ENCODE results near the gene FAM149A. TPM values are rescaled to one million over a fixed set of nuclear protein-coding genes. Genes with fewer than 3 reads are reported as not detected.

Gene FAM149A
- total RNA-seq, 1 experiment from 2014 or later, result 8.9 TPM

DNA sequence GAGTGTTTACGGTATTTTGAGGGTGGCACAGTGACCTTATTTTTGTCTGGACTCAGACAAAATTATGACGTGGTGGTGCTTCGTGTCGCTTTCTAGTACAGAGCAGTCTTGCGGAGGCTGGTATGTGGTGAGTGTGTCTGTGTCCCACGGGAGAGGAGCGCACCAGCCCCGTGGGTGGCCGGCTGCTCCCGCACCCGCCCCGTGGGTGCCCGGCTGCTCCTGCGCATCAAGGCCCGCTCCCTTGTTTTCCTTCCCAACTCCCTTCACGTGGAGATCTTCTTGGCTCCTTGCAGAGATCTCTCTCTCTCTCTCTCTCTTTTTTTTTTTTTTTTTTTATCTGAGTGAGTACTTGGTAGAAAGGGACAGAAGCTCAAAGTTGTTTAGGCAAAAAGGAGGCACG, 12.2 kb upstream of the FAM149A start:
- no peaks in the 10 kb centered on the region for H3K79me2 ChIP-seq (ENCODE audit: insufficient read depth, low read length)
- POLR2A ChIA-PET, result no interaction called here
- H3K27me3 ChIP-seq (ENCODE audit: insufficient read depth, low read length), result no peaks in the 10 kb centered on the region
- no peak overlapping the region for H2AFZ ChIP-seq (ENCODE audit: low read depth, low read length, poor library complexity, severe bottlenecking)
- H3K4me1 ChIP-seq (ENCODE audit: control insufficient read depth in 1 of 2, insufficient read depth in 2 of 2, low read length in 2 of 2), result no peaks in the 10 kb centered on the region
- no peak overlapping the region for H3K9ac ChIP-seq (ENCODE audit: low read length)
- no peak overlapping the region for H3K4me3 ChIP-seq (replicated peaks in 1 of 2; ENCODE audit: low read depth in 1 of 2, low read length in 2 of 2)
- no peak for TF ChIP-seq ZFX (IDR thresholded peaks at IDR 0.05)
- no peak for TF ChIP-seq YY1 (IDR thresholded peaks at IDR 0.05; ENCODE audit: extremely low read depth, insufficient replicate concordance, low read depth, low read length)
- no peak for TF ChIP-seq CBX3 (IDR thresholded peaks at IDR 0.05; ENCODE audit: low read depth)
- TF ChIP-seq JUND (IDR thresholded peaks at IDR 0.05), result no peak
- no peaks in the 10 kb centered on the region for H3K36me3 ChIP-seq (ENCODE audit: control insufficient read depth in 1 of 2, insufficient read depth in 2 of 2, low read length in 2 of 2)
- RAD21 ChIA-PET (ENCODE audit: low non-redundant PET in 1 of 2, low total read pairs in 2 of 2, uncharacterized antibody in 2 of 2, unreplicated experiment in 2 of 2), result no interaction called here
- H3K9me3 ChIP-seq (ENCODE audit: control insufficient read depth in 1 of 2, insufficient read depth in 1 of 2, low read depth in 1 of 2, low read length in 2 of 2), result no peaks in the 10 kb centered on the region
- CTCF ChIA-PET, result no interaction called here
- H3K9me2 ChIP-seq (ENCODE audit: insufficient read depth), result no peaks in the 10 kb centered on the region
- H3K27ac ChIP-seq (ENCODE audit: low read depth, low read length), result no peak overlapping the region
- H4K20me1 ChIP-seq (ENCODE audit: insufficient read depth), result no peaks in the 10 kb centered on the region
- H3K4me2 ChIP-seq (ENCODE audit: low read length), result no peak overlapping the region
- DNase-seq (ENCODE audit: low read depth, low spot score) (no peak), ATAC-seq (no peak)
- intact Hi-C loops (cut with micrococcal nuclease), result no loop called here
- no TSS peak for BruUV-seq (replicated peaks)

DNA sequence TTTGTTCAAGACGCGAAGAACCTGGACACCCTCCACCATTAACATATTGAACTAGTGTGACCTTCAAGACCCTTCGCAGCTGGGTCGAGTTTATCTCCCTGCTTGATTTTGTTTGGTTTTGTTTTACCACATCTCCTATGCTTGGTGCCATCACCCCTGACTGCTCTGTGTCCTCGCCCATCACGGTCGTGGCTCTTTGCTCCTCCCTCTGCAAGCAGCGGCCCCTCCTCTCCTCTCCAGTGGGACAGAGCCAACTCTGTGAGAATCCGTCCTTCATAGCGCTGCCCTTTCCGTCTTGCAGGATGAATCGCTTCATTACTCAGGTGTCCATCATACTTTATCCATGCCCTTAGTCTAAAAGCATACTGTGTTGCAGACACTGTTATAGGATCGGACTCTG, 9.1 kb upstream of the FAM149A start:
- POLR2A ChIA-PET, result no interaction called here
- TF ChIP-seq SIN3A (IDR thresholded peaks at IDR 0.05; ENCODE audit: low read depth), result no peak
- TF ChIP-seq CBX3 (IDR thresholded peaks at IDR 0.05; ENCODE audit: low read depth), result no peak
- no peak for TF ChIP-seq YY1 (IDR thresholded peaks at IDR 0.05; ENCODE audit: extremely low read depth, insufficient replicate concordance, low read depth, low read length)
- TF ChIP-seq EGR1 (IDR thresholded peaks at IDR 0.05; ENCODE audit: low read depth), result no peak
- no peak for TF ChIP-seq EZH2phosphoT487 (IDR thresholded peaks at IDR 0.05; ENCODE audit: borderline replicate concordance)
- TF ChIP-seq ELF1 (IDR thresholded peaks at IDR 0.05; ENCODE audit: borderline replicate concordance, low read depth), result no peak
- TF ChIP-seq CTCF (IDR thresholded peaks at IDR 0.05 in 2 of 3, conservative IDR thresholded peaks at IDR 0.05 in 1 of 3; ENCODE audit: borderline replicate concordance in 1 of 3, insufficient read depth in 1 of 3, low read depth in 2 of 3, low read length in 2 of 3), result no peak
- no peak for TF ChIP-seq POLR2A (IDR thresholded peaks at IDR 0.05; ENCODE audit: borderline replicate concordance, extremely low read depth, insufficient read depth, insufficient read length)

More for the DNA sequence above, 9.1 kb upstream of the FAM149A start:
- no peaks in the 10 kb centered on the region for H3K27me3 ChIP-seq (ENCODE audit: insufficient read depth, low read length)
- no peak overlapping the region for H3K9ac ChIP-seq (ENCODE audit: low read length)
- no peak overlapping the region for H2AFZ ChIP-seq (ENCODE audit: low read depth, low read length, poor library complexity, severe bottlenecking)
- H3K27ac ChIP-seq (ENCODE audit: low read depth, low read length), result no peak overlapping the region
- CTCF ChIA-PET, result no interaction called here
- H3K4me1 ChIP-seq (ENCODE audit: control insufficient read depth in 1 of 2, insufficient read depth in 2 of 2, low read length in 2 of 2), result no peaks in the 10 kb centered on the region
- RAD21 ChIA-PET (ENCODE audit: low non-redundant PET in 1 of 2, low total read pairs in 2 of 2, uncharacterized antibody in 2 of 2, unreplicated experiment in 2 of 2), result no interaction called here
- no peak overlapping the region for H3K4me3 ChIP-seq (replicated peaks in 1 of 2; ENCODE audit: low read depth in 1 of 2, low read length in 2 of 2)
- BruUV-seq (replicated peaks), result no TSS peak
- ATAC-seq, result no peak
- no peak overlapping the region for H3K4me2 ChIP-seq (ENCODE audit: low read length)
- H3K9me3 ChIP-seq (ENCODE audit: control insufficient read depth in 1 of 2, insufficient read depth in 1 of 2, low read depth in 1 of 2, low read length in 2 of 2), result no peaks in the 10 kb centered on the region
- H3K9me2 ChIP-seq (ENCODE audit: insufficient read depth), result no peaks in the 10 kb centered on the region
- intact Hi-C loops (cut with micrococcal nuclease), result no loop called here
- H3K36me3 ChIP-seq (ENCODE audit: control insufficient read depth in 1 of 2, insufficient read depth in 2 of 2, low read length in 2 of 2), result no peaks in the 10 kb centered on the region
- no peaks in the 10 kb centered on the region for H3K79me2 ChIP-seq (ENCODE audit: insufficient read depth, low read length)
- no peaks in the 10 kb centered on the region for H4K20me1 ChIP-seq (ENCODE audit: insufficient read depth)
- no peak for DNase-seq (ENCODE audit: low read depth, low spot score)

All from HCT116 (cell line).